ENCODE results near the gene RANBP17. TPM values are rescaled to one million over a fixed set of nuclear protein-coding genes. Genes with fewer than 3 reads are reported as not detected.

The RANBP17 gene
- total and polyA plus RNA-seq, 9 of the 15 experiments (the other 6 are each of a cell fraction or from before 2014, with no cell fraction given) = not detected

DNA sequence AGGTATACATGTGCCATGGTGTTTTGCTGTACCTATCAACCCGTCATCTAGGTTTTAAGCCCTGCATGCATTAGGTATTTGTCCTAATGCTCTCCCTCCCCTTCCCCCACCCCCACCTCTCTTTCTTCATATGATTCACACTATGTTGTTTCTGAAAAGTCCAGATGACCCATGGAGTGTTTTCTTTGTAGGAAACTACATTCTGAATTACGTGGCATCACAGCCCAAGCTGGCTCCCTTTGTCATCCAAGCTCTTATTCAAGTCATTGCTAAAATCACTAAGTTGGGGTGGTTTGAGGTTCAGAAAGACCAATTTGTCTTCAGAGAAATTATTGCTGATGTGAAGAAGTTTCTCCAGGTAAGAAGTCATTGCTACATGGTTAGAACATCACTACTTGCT lies 30.4 kb downstream of the RANBP17 start:
- ChIA-PET POLR2A (interaction anchor here (0.7 kb wide), 1 partner anchor 382 kb away, joined by 3 read pairs; no protein-coding TSS in a partner anchor), CTCF (ENCODE audit: low intra/inter-chr PET ratio) (no interaction called here)
- no peak for TF ChIP-seq TRIM28 (IDR thresholded peaks at IDR 0.05)
- no peak for TF ChIP-seq XRCC5 (IDR thresholded peaks at IDR 0.05; ENCODE audit: low read depth, low read length)
- TF ChIP-seq ZNF408 (CRISPR knock-in tag; IDR thresholded peaks at IDR 0.05; ENCODE audit: low read depth) = no peak
- TF ChIP-seq TFAM (CRISPR knock-in tag; conservative IDR thresholded peaks at IDR 0.05) = no peak
- TF ChIP-seq TCF7L2 (IDR thresholded peaks at IDR 0.05; ENCODE audit: low read depth, low read length) = no peak
- TF ChIP-seq ZFP1 (CRISPR knock-in tag; IDR thresholded peaks at IDR 0.05) = no peak
- TF ChIP-seq, protein P1, sequence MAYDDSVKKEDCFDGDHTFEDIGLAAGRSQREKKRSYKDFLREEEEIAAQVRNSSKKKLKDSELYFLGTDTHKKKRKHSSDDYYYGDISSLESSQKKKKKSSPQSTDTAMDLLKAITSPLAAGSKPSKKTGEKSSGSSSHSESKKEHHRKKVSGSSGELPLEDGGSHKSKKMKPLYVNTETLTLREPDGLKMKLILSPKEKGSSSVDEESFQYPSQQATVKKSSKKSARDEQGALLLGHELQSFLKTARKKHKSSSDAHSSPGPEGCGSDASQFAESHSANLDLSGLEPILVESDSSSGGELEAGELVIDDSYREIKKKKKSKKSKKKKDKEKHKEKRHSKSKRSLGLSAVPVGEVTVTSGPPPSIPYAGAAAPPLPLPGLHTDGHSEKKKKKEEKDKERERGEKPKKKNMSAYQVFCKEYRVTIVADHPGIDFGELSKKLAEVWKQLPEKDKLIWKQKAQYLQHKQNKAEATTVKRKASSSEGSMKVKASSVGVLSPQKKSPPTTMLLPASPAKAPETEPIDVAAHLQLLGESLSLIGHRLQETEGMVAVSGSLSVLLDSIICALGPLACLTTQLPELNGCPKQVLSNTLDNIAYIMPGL (CRISPR knock-in tag; IDR thresholded peaks at IDR 0.05) = no peak
- TF ChIP-seq, protein P2, sequence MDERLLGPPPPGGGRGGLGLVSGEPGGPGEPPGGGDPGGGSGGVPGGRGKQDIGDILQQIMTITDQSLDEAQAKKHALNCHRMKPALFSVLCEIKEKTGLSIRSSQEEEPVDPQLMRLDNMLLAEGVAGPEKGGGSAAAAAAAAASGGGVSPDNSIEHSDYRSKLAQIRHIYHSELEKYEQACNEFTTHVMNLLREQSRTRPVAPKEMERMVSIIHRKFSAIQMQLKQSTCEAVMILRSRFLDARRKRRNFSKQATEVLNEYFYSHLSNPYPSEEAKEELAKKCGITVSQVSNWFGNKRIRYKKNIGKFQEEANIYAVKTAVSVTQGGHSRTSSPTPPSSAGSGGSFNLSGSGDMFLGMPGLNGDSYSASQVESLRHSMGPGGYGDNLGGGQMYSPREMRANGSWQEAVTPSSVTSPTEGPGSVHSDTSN (CRISPR knock-in tag; IDR thresholded peaks at IDR 0.05; ENCODE audit: low read depth) = no peak
- TF ChIP-seq, protein P2 (tag; conservative IDR thresholded peaks at IDR 0.05; ENCODE audit: low read depth) = no peak
- H3K36me3 ChIP-seq (ENCODE audit: control insufficient read depth, insufficient read depth, low read length) = no peaks in the 10 kb centered on the region
- no peaks in the 10 kb centered on the region for H3K9me1 ChIP-seq (ENCODE audit: control insufficient read depth, insufficient read depth, low read length)
- DNase-seq (ENCODE audit: extremely low read depth in 1 of 4, low spot score in 3 of 4) (no peak), ATAC-seq (no peak), FAIRE-seq (no peak)
- no peaks in the 10 kb centered on the region for H3K4me1 ChIP-seq (replicated peaks in 1 of 2; ENCODE audit: control insufficient read depth in 2 of 2, insufficient read depth in 2 of 2, low read length in 2 of 2)
- BruUV-seq (replicated peaks) = no TSS peak
- WGBS (ENCODE audit: insufficient coverage, low coverage, missing lambda C conversion rate) = 0% methylated on average over 1 of the region's 2 CpGs
- no peak overlapping the region for H3K4me2 ChIP-seq (ENCODE audit: insufficient read depth, low read length)
- H4K20me1 ChIP-seq (replicated peaks; ENCODE audit: control insufficient read depth, insufficient read depth, low read length) = no peaks in the 10 kb centered on the region
- H2AFZ ChIP-seq (ENCODE audit: low read depth, low read length) = no peak overlapping the region
- intact Hi-C loops (cut with micrococcal nuclease) (no loop called here), in situ Hi-C loops (cut with MboI) (no loop called here)
- no peak overlapping the region for H3K9ac ChIP-seq (ENCODE audit: insufficient read depth in 1 of 2, low read depth in 2 of 2, low read length in 2 of 2)
- H3K79me2 ChIP-seq (ENCODE audit: control insufficient read depth, insufficient read depth, low read length) = no peaks in the 10 kb centered on the region
- no peak overlapping the region for H3K4me3 ChIP-seq
- H3K27ac ChIP-seq (ENCODE audit: extremely low read depth, low read depth, low read length) = no peak overlapping the region
- no peaks in the 10 kb centered on the region for H3K27me3 ChIP-seq (ENCODE audit: control insufficient read depth in 2 of 2, insufficient read depth in 2 of 2, low read length in 2 of 2)
- no peaks in the 10 kb centered on the region for H3K9me3 ChIP-seq (replicated peaks; ENCODE audit: control insufficient read depth, insufficient read depth, low read depth, low read length)

Measured in K562 (cell line).